Caco-2 (cell line): ENCODE results near the gene CADPS. TPM values are rescaled to one million over a fixed set of nuclear protein-coding genes. Genes with fewer than 3 reads are reported as not detected.

Experiments
- BruUV-seq: library from RNA; stranded (reverse); fragments of 400-500 nt; replicated peaks from 2 replicates; lab custom pipeline; 2021; lab: Mats Ljungman, UMichigan
- CTCF ChIA-PET: fragments of 300-600 bp; sonication (Branson Sonifier 250); formaldehyde crosslinking; loops from one replicate; lab custom pipeline; 2022; ENCODE audit warnings: antibody characterized with exemption; lab: Charles Lee
- POLR2A ChIA-PET: fragments of 300-600 bp; sonication (Branson Sonifier 250); formaldehyde crosslinking; loops from one replicate; lab custom pipeline; 2022; ENCODE audit warnings: antibody characterized with exemption; lab: Charles Lee
- DNase-seq, 2 experiments: peaks; one replicate each; pipeline versions ENCODE4 v3.0.0 to v3.0.0-alpha.2; 2020 to 2022
- H3K27me3 ChIP-seq: replicated peaks from 2 replicates; pipeline ENCODE4 v1.6.0; 2011; ENCODE audit warnings: low read length; ENCODE audit not compliant: control insufficient read depth, insufficient read depth
- H3K36me3 ChIP-seq: 2 replicates; pipeline ENCODE4 v1.5.1; 2011; ENCODE audit warnings: low read length; ENCODE audit not compliant: control insufficient read depth, insufficient read depth
- H3K4me1 ChIP-seq: fragments of 250-450 bp; sonication (Bioruptor Pico); 2 replicates; pipeline ENCODE4 v1.5.1; 2020; ENCODE audit warnings: mild to moderate bottlenecking
- H3K4me3 ChIP-seq: 2 replicates; pipeline ENCODE4 v1.5.1; 2011; ENCODE audit warnings: low read depth, mild to moderate bottlenecking, control low read depth, low read length
- H3K9me3 ChIP-seq: fragments of 250-450 bp; sonication (Bioruptor Pico); 2 replicates; pipeline ENCODE4 v1.5.1; 2020; ENCODE audit warnings: mild to moderate bottlenecking, moderate library complexity
- H3K27ac Mint-ChIP-seq: one replicate; pipeline ENCODE4 v1.8.0; 2022; ENCODE audit warnings: mixed read lengths; ENCODE audit not compliant: unreplicated experiment
- H3K27me3 Mint-ChIP-seq: one replicate; pipeline ENCODE4 v1.8.0; 2022; ENCODE audit warnings: mixed read lengths; ENCODE audit not compliant: insufficient read depth, unreplicated experiment
- H3K36me3 Mint-ChIP-seq: one replicate; pipeline ENCODE4 v1.8.0; 2022; ENCODE audit warnings: mild to moderate bottlenecking, mixed read lengths; ENCODE audit not compliant: insufficient read depth, unreplicated experiment
- H3K4me1 Mint-ChIP-seq: one replicate; pipeline ENCODE4 v1.8.0; 2022; ENCODE audit warnings: low read depth, mixed read lengths; ENCODE audit not compliant: unreplicated experiment
- H3K4me3 Mint-ChIP-seq: one replicate; pipeline ENCODE4 v1.8.0; 2022; ENCODE audit warnings: mild to moderate bottlenecking, moderate library complexity, mixed read lengths; ENCODE audit not compliant: unreplicated experiment
- H3K9me3 Mint-ChIP-seq: one replicate; pipeline ENCODE4 v1.8.0; 2022; ENCODE audit warnings: mixed read lengths; ENCODE audit not compliant: unreplicated experiment
- CTCF ChIP-seq, 2 experiments: fragments of 200-600 bp in 1 of 2; IDR thresholded peaks; 1 replicate in 1 of 2; 2 replicates in 1 of 2; pipeline versions ENCODE4 v1.5.1 to v1.8.0; 2011 to 2022; ENCODE audit warnings: antibody characterized with exemption in 1 of 2, control low read depth in 1 of 2, inconsistent platforms in 1 of 2, low read depth in 1 of 2, low read length in 1 of 2, mild to moderate bottlenecking in 1 of 2, moderate library complexity in 1 of 2; ENCODE audit not compliant: insufficient read depth in 1 of 2, severe bottlenecking in 1 of 2, unreplicated experiment in 1 of 2
- intact Hi-C: fragments of 100-400 bp; cut with micrococcal nuclease; formaldehyde crosslinking; loops from one replicate; pipeline ENCODE4 v1.10.0; 2022; ENCODE audit not compliant: unreplicated experiment
- total RNA-seq: library from RNA; stranded (reverse); gene quantifications from 2 replicates; pipeline ENCODE4 v1.2.3, GENCODE V29; 2022

Gene CADPS
- total RNA-seq, 1 experiment from 2014 or later: not detected

GRCh38 chr3:62551556-62551955 is 323.7 kb downstream of the CADPS start:
- peaks cover 7% of the 10 kb centered on the region for H3K4me1 Mint-ChIP-seq
- TF ChIP-seq CTCF (IDR thresholded peaks at IDR 0.05; ENCODE audit: insufficient read depth in 1 of 2, low read depth in 1 of 2, low read length in 1 of 2, severe bottlenecking in 1 of 2, unreplicated experiment in 1 of 2): no peak
- ChIA-PET CTCF (no interaction called here), POLR2A (no interaction called here)
- H3K36me3 ChIP-seq: no peaks in the 10 kb centered on the region
- H3K9me3 ChIP-seq: no peaks in the 10 kb centered on the region
- DNase-seq: no peak
- no peaks in the 10 kb centered on the region for H3K36me3 Mint-ChIP-seq
- intact Hi-C loops: no loop called here
- H3K27me3 Mint-ChIP-seq: peaks cover 6% of the 10 kb centered on the region
- BruUV-seq: no TSS peak
- H3K4me3 Mint-ChIP-seq: no peak overlapping the region
- no peak overlapping the region for H3K27ac Mint-ChIP-seq
- H3K27me3 ChIP-seq: no peaks in the 10 kb centered on the region
- H3K4me3 ChIP-seq: no peak overlapping the region
- no peaks in the 10 kb centered on the region for H3K9me3 Mint-ChIP-seq
- no peaks in the 10 kb centered on the region for H3K4me1 ChIP-seq

- H3K27me3 ChIP-seq: no peaks in the 10 kb centered on the region
- Mint-ChIP-seq H3K4me3 (no peak overlapping the region), H3K27ac (no peak overlapping the region), H3K9me3 (no peaks in the 10 kb centered on the region), H3K4me1 (peaks cover 7% of the 10 kb centered on the region), H3K27me3 (peaks cover 6% of the 10 kb centered on the region), H3K36me3 (no peaks in the 10 kb centered on the region)
- H3K4me3 ChIP-seq: no peak overlapping the region
- DNase-seq: no peak
- TF ChIP-seq CTCF (IDR thresholded peaks at IDR 0.05; ENCODE audit: insufficient read depth in 1 of 2, low read depth in 1 of 2, low read length in 1 of 2, severe bottlenecking in 1 of 2, unreplicated experiment in 1 of 2): no peak
- no peaks in the 10 kb centered on the region for H3K36me3 ChIP-seq
- H3K4me1 ChIP-seq: no peaks in the 10 kb centered on the region
- BruUV-seq: no TSS peak
- CTCF ChIA-PET: no interaction called here
- intact Hi-C loops: no loop called here
- H3K9me3 ChIP-seq: no peaks in the 10 kb centered on the region
- POLR2A ChIA-PET: no interaction called here
Observed at GRCh38 chr3:62550439-62550838, 324.8 kb downstream of the CADPS start.

GRCh38 chr3:62548528-62549205 is 326.5 kb downstream of the CADPS start:
- no peak for TF ChIP-seq CTCF (IDR thresholded peaks at IDR 0.05; ENCODE audit: insufficient read depth in 1 of 2, low read depth in 1 of 2, low read length in 1 of 2, severe bottlenecking in 1 of 2, unreplicated experiment in 1 of 2)
- peaks cover 6% of the 10 kb centered on the region for H3K27me3 Mint-ChIP-seq

More at GRCh38 chr3:62548528-62549205, 326.5 kb downstream of the CADPS start:
- Histone ChIP-seq H3K36me3 (no peaks in the 10 kb centered on the region), H3K9me3 (no peaks in the 10 kb centered on the region), H3K4me1 (no peaks in the 10 kb centered on the region), H3K27me3 (no peaks in the 10 kb centered on the region), H3K4me3 (no peak overlapping the region)
- no TSS peak for BruUV-seq
- no peaks in the 10 kb centered on the region for H3K36me3 Mint-ChIP-seq
- intact Hi-C loops: no loop called here
- ChIA-PET CTCF (no interaction called here), POLR2A (no interaction called here)
- no peak for DNase-seq
- H3K4me3 Mint-ChIP-seq: no peak overlapping the region
- H3K27ac Mint-ChIP-seq: no peak overlapping the region
- no peaks in the 10 kb centered on the region for H3K9me3 Mint-ChIP-seq
- peaks cover 7% of the 10 kb centered on the region for H3K4me1 Mint-ChIP-seq
